IMR-90 (cell line): ENCODE results near the gene SERPINA6. TPM values are rescaled to one million over a fixed set of nuclear protein-coding genes. Genes with fewer than 3 reads are reported as not detected.

Source experiments
- ATAC-seq: fragments of 200-7000 bp; cut with Tn5 transposase; 2 replicates; pipeline ENCODE4 v1.9.1; 2020; ENCODE audit warnings: low read depth, mild to moderate bottlenecking, moderate library complexity
- BruUV-seq: library from RNA; stranded (reverse); fragments of 400-500 nt; replicated peaks from 2 replicates; lab custom pipeline; 2021; lab: Mats Ljungman, UMichigan
- CTCF ChIA-PET: fragments of 300-600 bp; formaldehyde crosslinking; extraction: SDS; loops from one replicate; lab custom pipeline; 2021; ENCODE audit warnings: antibody characterized with exemption; lab: Yijun Ruan, JAX
- POLR2A ChIA-PET: fragments of 300-600 bp; sonication (Branson Sonifier 250); formaldehyde crosslinking; loops from one replicate; lab custom pipeline; 2022; ENCODE audit warnings: antibody characterized with exemption; ENCODE audit not compliant: unreplicated experiment; lab: Charles Lee
- DNase-seq: peaks from one replicate; pipeline ENCODE4 v3.0.0; 2013
- H2AFZ ChIP-seq: replicated peaks from 2 replicates; pipeline ENCODE3; 2013; ENCODE audit warnings: low read length, mild to moderate bottlenecking; ENCODE audit not compliant: poor library complexity
- H2AK5ac ChIP-seq: 2 replicates; pipeline ENCODE4 v1.6.1; 2013; ENCODE audit warnings: low read depth, low read length, inconsistent platforms
- H2AK9ac ChIP-seq: replicated peaks from 2 replicates; pipeline ENCODE3; 2013; ENCODE audit warnings: mild to moderate bottlenecking, low read depth, low read length, moderate library complexity; ENCODE audit not compliant: poor library complexity
- H2BK120ac ChIP-seq: 2 replicates; pipeline ENCODE4 v1.6.1; 2013; ENCODE audit warnings: low read depth, low read length, inconsistent platforms
- H2BK15ac ChIP-seq: 3 replicates; pipeline ENCODE4 v1.6.1; 2013; ENCODE audit warnings: low read depth, low read length, inconsistent platforms
- H2BK20ac ChIP-seq: 2 replicates; pipeline ENCODE4 v1.6.1; 2013; ENCODE audit warnings: low read depth, mild to moderate bottlenecking, inconsistent platforms, low read length, moderate library complexity
- H2BK5ac ChIP-seq: 2 replicates; pipeline ENCODE4 v1.6.1; 2013; ENCODE audit warnings: mild to moderate bottlenecking, low read depth, low read length, inconsistent platforms; ENCODE audit not compliant: poor library complexity, severe bottlenecking
- H3K14ac ChIP-seq: replicated peaks from 2 replicates; pipeline ENCODE4 v1.6.1; 2013; ENCODE audit warnings: low read depth, low read length, inconsistent platforms
- H3K18ac ChIP-seq: 2 replicates; pipeline ENCODE4 v1.6.1; 2013; ENCODE audit warnings: low read depth, low read length, control low read depth
- H3K23ac ChIP-seq: 2 replicates; pipeline ENCODE4 v1.6.1; 2013; ENCODE audit warnings: low read depth, low read length, inconsistent platforms
- H3K27ac ChIP-seq: 2 replicates; pipeline ENCODE4 v1.5.1; 2013; ENCODE audit warnings: mild to moderate bottlenecking, control low read depth, low read length; ENCODE audit not compliant: insufficient read depth
- H3K27me3 ChIP-seq: 2 replicates; pipeline ENCODE4 v1.6.1; 2013; ENCODE audit warnings: low read length; ENCODE audit not compliant: control insufficient read depth, insufficient read depth
- H3K36me3 ChIP-seq: 2 replicates; pipeline ENCODE4 v1.6.1; 2013; ENCODE audit warnings: low read length, mixed read lengths; ENCODE audit not compliant: control insufficient read depth, insufficient read depth
- H3K4ac ChIP-seq: 2 replicates; pipeline ENCODE4 v1.6.1; 2013; ENCODE audit warnings: low read depth, low read length, inconsistent platforms
- H3K4me1 ChIP-seq: 2 replicates; pipeline ENCODE4 v1.6.1; 2013; ENCODE audit warnings: low read length, mixed read lengths; ENCODE audit not compliant: control insufficient read depth, insufficient read depth
- H3K4me2 ChIP-seq: 2 replicates; pipeline ENCODE4 v1.6.1; 2013; ENCODE audit warnings: low read depth, mild to moderate bottlenecking, control low read depth, low read length, moderate library complexity
- H3K4me3 ChIP-seq: 2 replicates; pipeline ENCODE4 v1.5.1; 2013; ENCODE audit warnings: low read depth, mild to moderate bottlenecking, control low read depth, low read length, moderate library complexity; ENCODE audit not compliant: insufficient read depth
- H3K56ac ChIP-seq: 2 replicates; pipeline ENCODE4 v1.6.1; 2013; ENCODE audit warnings: low read length, inconsistent platforms; ENCODE audit not compliant: insufficient read depth; ENCODE audit errors: extremely low read depth
- H3K79me1 ChIP-seq, 2 experiments: 2 replicates each; pipeline ENCODE4 v1.6.1; 2013; ENCODE audit warnings: low read length in 2 of 2, inconsistent platforms in 1 of 2, low read depth in 1 of 2
- H3K9ac ChIP-seq: 2 replicates; pipeline ENCODE4 v1.6.1; 2013; ENCODE audit warnings: low read depth, low read length, control low read depth
- H3K9me1 ChIP-seq: 2 replicates; pipeline ENCODE4 v1.6.1; 2013; ENCODE audit warnings: low read length, inconsistent platforms; ENCODE audit not compliant: insufficient read depth
- H3K9me3 ChIP-seq: 2 replicates; pipeline ENCODE4 v1.6.1; 2013; ENCODE audit warnings: low read length; ENCODE audit not compliant: control insufficient read depth, insufficient read depth
- H4K20me1 ChIP-seq: 2 replicates; pipeline ENCODE4 v1.6.1; 2013; ENCODE audit warnings: low read length, inconsistent platforms; ENCODE audit not compliant: insufficient read depth
- H4K5ac ChIP-seq: 2 replicates; pipeline ENCODE4 v1.6.1; 2013; ENCODE audit warnings: mild to moderate bottlenecking, low read depth, low read length, control low read depth
- H4K8ac ChIP-seq, 2 experiments: 2 replicates each; pipeline ENCODE4 v1.6.1; 2013; ENCODE audit warnings: low read depth in 2 of 2, low read length in 2 of 2, control low read depth in 1 of 2, inconsistent platforms in 1 of 2
- H4K91ac ChIP-seq: 2 replicates; pipeline ENCODE4 v1.6.1; 2013; ENCODE audit warnings: low read depth, low read length, inconsistent platforms; ENCODE audit not compliant: insufficient read depth
- MAZ ChIP-seq: IDR thresholded peaks from 2 replicates; pipeline ENCODE4 v1.6.1; 2012; ENCODE audit warnings: low read depth, mild to moderate bottlenecking, low read length, improper control_type of control experiment, moderate library complexity, borderline replicate concordance
- SMC3 ChIP-seq: fragments of 150-350 bp; IDR thresholded peaks from 2 replicates; pipeline ENCODE4 v1.6.1; 2016; ENCODE audit warnings: low read depth, mild to moderate bottlenecking, antibody characterized with exemption, low read length, moderate library complexity
- WGBS, 2 experiments: methylation state at CpG; one replicate each; pipeline versions ENCODE4 v1.1.5 to v1.1.7; 2013; ENCODE audit warnings: missing lambda C conversion rate in 2 of 2; ENCODE audit not compliant: insufficient read length in 1 of 2; ENCODE audit errors: extremely low coverage in 2 of 2; 5-methylcytosine and 5-hydroxymethylcytosine counted together
- dilution Hi-C: fragments of 300-500 bp; cut with HindIII; formaldehyde crosslinking; loops from one replicate; pipeline ENCODE4 v1.14.3; 2018; ENCODE audit warnings: low sequenced_read_pairs; ENCODE audit not compliant: unreplicated experiment
- in situ Hi-C: fragments of 300-500 bp; cut with MboI; formaldehyde crosslinking; loops from 3 replicates; pipeline ENCODE4 v1.14.3; 2019; ENCODE audit warnings: low sequenced_read_pairs, inconsistent platforms, mixed read lengths
- intact Hi-C: fragments of 100-400 bp; cut with micrococcal nuclease; formaldehyde crosslinking; loops from 2 replicates; pipeline ENCODE4 v1.10.0; 2022
- polyA plus RNA-seq, 3 experiments: library from polyadenylated mRNA; depleted of rRNA; stranded (reverse); fragments of >200 nt; gene quantifications; 2 replicates each; pipeline ENCODE4 v1.2.3, GENCODE V29; 2012; ENCODE audit warnings: low replicate concordance in 1 of 3
- total RNA-seq: library from RNA; depleted of rRNA; stranded (reverse); fragments of >200 nt; gene quantifications from 2 replicates; pipeline ENCODE4 v1.2.3, GENCODE V29; 2012

Gene SERPINA6
- total and polyA plus RNA-seq, 2 of the 4 experiments (the other 2 are of a cell fraction), result not detected

DNA sequence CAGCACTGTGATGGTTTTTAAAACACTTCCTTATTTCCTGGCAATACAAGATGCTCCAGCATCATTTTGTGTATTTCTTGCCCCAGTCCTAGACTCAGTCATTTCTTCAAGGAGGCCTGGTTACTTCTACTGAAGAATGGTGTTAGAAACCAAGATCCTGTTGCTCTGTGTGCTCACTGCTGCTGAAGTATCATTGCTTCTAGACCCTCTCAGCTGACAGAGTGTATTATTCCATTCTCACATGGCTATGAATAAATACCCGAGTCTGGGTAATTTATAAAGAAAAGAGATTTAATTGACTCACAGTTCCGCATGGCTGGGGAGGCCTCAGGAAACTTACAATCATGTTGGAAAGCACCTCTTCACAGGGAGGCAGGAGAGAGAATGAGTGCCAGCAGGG is 14.9 kb upstream of the SERPINA6 start:
- intact Hi-C loops, result no loop called here

More for the DNA sequence above, 14.9 kb upstream of the SERPINA6 start:
- BruUV-seq, result no TSS peak
- H3K23ac ChIP-seq, result no peak overlapping the region
- H3K4me3 ChIP-seq, result no peak overlapping the region
- H3K79me1 ChIP-seq, result no peaks in the 10 kb centered on the region
- H4K91ac ChIP-seq, result no peak overlapping the region
- H3K4ac ChIP-seq, result no peak overlapping the region
- no peak overlapping the region for H2AK5ac ChIP-seq
- H2AK9ac ChIP-seq, result no peak overlapping the region
- no peak for DNase-seq
- H3K4me2 ChIP-seq, result no peak overlapping the region
- POLR2A ChIA-PET, result no interaction called here
- H4K8ac ChIP-seq, result no peak overlapping the region
- peaks cover 9% of the 10 kb centered on the region; the same call in 1 of the 2 replicates for H3K9me1 ChIP-seq
- H2BK120ac ChIP-seq, result no peak overlapping the region
- H4K20me1 ChIP-seq, result no peaks in the 10 kb centered on the region
- H2BK20ac ChIP-seq, result no peak overlapping the region
- CTCF ChIA-PET, result no interaction called here
- dilution Hi-C loops (no loop called here), in situ Hi-C loops (no loop called here)
- no peaks in the 10 kb centered on the region for H3K27me3 ChIP-seq
- H3K4me1 ChIP-seq, result no peaks in the 10 kb centered on the region
- no peaks in the 10 kb centered on the region for H3K36me3 ChIP-seq
- no peak overlapping the region for H3K27ac ChIP-seq
- no CpG with 5 or more reads among the region's 2 CpGs for WGBS, 2 experiments
- H2BK15ac ChIP-seq, result no peak overlapping the region
- H3K18ac ChIP-seq, result no peak overlapping the region
- H3K9me3 ChIP-seq, result no peaks in the 10 kb centered on the region
- no peak overlapping the region for H4K5ac ChIP-seq
- TF ChIP-seq SMC3, result no peak
- no peak for TF ChIP-seq MAZ
- no peak overlapping the region for H2BK5ac ChIP-seq
- ATAC-seq, result no peak
- H3K14ac ChIP-seq, result no peak overlapping the region
- no peak overlapping the region for H3K9ac ChIP-seq
- no peak overlapping the region for H2AFZ ChIP-seq
- no peak overlapping the region for H3K56ac ChIP-seq
